NCI-H1048 (cell line): ENCODE data around the gene ADAP2.
"Not testable (repeated sequence)": the region's sequence is repeated elsewhere in the genome, so short reads cannot be mapped to it uniquely, and the experiment has no call there.

ENCODE experiments used
- DNase-seq: peaks from one replicate; lab custom pipeline; 2025; lab: John Stamatoyannopoulos, UW

Gene ADAP2

GRCh38 chr17:30970831-30971567 is 49.3 kb downstream of the ADAP2 start, which contains the start of gene RNF135:
RNF135 (plus strand) TSS chr17:30971039; CDS start chr17:30971074, 35 bp downstream.
- DNase-seq: no peak

DNA sequence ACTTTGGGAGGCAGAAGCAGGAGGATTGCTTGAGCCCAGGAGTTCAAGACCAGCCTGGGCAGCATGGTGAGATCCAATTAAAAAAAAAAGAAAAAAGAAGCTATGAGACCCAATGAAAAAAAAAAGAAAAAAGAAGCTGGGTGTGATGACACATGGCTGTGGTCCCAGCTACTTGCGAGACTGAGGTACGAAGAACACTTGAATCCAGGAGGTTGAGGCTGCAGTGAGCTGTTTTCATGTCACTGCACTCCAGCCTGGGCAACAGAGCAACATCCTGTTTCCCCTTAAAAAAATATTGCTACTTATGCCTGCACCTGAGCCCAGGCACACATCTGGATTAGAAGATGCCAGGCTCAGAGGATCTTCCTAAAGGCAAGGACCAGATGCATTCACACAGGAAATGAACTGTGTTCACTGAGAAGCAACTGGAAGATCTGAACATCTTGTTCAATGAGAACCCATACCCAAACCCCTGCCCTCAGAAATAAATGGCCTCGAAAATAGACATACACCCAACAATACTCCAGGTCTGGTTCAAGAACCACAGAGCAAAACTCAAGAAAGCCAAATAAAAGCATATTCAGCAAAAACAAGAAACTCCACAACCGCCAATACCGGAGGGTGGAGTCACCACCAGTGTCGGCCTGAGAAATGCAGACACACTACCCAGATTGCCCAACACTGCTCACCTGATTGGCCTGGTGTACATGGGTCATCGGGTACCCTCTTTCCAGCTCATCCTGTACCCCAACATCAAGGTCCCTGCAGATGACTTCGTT is 53.5 kb downstream of the ADAP2 start:
- no peak for DNase-seq

DNA sequence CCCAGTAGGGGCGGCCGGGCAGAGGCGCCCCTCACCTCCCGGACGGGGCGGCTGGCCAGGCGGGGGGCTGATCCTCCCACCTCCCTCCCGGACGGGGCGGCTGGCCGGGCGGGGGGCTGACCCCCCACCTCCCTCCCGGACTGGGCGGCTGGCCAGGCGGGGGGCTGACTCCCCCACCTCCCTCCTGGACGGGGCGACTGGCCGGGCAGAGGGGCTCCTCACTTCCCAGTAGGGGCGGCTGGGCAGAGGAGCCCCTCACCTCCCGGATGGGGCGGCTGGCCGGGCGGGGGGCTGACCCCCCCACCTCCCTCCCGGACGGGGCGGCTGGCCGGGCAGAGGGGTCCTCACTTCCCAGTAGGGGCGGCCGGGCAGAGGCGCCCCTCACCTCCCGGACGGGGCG is 58.2 kb downstream of the ADAP2 start:
- not testable (repeated sequence) for DNase-seq

DNA sequence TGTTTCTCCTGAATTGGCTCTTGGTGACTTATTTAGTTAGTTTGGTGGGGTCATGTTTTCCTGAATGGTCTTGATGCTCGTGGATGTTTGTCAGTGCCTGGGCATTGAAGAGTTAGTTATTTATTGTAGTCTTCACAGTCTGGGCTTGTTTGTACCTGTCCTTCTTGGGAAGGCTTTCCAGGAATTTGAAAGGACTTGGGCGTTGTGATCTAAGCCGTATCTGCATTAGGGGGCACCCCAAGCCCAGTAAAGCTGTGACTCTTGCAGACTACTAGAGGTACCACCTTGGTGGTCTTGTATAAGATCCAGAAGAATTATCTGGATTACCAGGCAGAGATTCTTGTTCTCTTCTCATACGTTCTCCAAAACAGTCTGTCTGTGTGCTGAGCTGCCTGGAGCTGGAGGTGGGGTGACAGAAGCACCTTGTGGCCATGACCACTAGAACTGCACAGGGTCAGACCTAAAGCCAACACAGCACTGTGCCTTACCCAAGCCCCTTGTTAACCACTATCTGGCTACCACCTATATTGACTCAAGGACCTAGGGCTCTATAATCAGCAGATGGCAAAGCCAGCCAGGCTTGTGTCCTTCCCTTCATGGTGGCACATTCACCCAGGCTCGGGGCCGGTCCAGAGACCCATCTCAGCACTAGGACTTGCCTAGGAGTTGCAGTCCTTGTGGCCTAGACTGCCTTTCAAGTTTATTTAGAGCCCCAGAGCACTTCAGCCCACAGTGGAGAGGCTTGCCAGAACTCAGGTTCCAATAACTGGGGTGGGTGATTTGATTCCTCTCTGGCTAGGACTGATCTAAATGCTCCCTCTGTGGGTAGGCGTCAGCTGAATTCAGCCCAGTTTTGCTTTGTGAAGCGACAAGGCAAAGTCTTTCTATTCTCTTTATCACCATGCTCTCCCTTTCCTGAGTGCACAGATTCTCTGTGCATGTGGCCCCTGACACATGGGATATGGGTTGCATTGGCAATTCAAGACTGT is 60.1 kb downstream of the ADAP2 start:
- no peak for DNase-seq

- DNase-seq: no peak
Observed at GRCh38 chr17:30982855-30983254, 61.1 kb downstream of the ADAP2 start.

GRCh38 chr17:30990458-30990857 is 68.7 kb downstream of the ADAP2 start:
- no peak for DNase-seq

- DNase-seq: no peak
Observed at GRCh38 chr17:30992551-30992950, 70.8 kb downstream of the ADAP2 start.

- DNase-seq: no peak
Observed at GRCh38 chr17:30995347-30995746, 73.6 kb downstream of the ADAP2 start.

GRCh38 chr17:30996486-30996885 is 74.7 kb downstream of the ADAP2 start:
- DNase-seq: no peak

GRCh38 chr17:30997270-30997669 is 75.5 kb downstream of the ADAP2 start:
- DNase-seq: no peak

GRCh38 chr17:30997842-30998241 is 76.1 kb downstream of the ADAP2 start:
- no peak for DNase-seq

DNA sequence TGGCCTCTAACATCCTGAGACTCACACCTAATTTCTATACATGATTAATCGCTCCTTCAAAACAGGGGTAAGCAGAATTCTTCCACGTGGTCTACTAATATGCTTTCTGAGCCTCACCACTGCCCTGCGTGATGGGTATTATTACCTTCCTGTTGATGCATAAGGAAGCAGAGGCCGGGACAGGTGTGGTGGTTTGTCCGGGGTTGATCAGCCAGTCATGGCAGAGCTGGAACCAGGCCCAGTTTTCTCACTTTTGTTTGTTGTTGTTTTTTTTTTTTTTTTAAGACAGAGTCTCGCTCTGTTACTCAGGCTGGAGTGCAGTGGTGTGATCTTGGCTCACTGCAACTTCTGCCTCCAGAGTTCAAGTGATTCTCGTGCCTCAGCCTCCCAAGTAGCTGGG is 80.3 kb downstream of the ADAP2 start:
- DNase-seq: no peak

GRCh38 chr17:31003225-31003866 is 81.6 kb downstream of the ADAP2 start:
- DNase-seq: no peak

- DNase-seq: no peak
Observed at GRCh38 chr17:31004160-31004559, 82.4 kb downstream of the ADAP2 start.

DNA sequence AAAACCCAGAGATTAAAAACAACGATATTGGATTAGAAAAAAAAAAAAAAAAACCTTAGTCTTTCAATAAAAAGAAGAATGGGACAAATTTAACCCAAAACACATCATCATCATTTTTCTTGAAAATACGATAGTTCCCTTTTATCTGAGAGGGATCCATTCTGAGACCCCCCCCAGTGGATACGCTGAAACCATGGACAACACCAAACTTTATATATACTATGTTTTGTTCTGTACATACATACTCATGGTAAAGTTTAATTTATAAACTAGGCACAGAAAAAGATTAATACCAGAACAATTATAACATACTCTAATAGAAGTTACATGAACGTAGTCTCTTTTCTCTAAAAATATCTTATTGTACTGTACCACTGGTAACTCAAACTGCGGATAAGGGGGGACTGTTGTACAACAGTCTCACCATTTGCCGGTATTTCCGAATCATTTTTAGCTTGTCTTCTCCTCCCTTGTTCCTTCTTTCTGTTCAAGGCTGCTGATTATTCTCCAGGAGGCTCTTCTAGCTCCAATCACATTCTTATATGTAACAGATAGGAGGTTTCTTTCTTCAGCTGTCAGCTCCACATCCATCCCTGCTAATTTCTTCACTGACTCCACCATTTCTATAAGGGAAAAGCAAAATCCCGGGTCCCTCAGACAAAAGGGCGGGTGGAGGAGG is 86.1 kb downstream of the ADAP2 start:
- DNase-seq: no peak

GRCh38 chr17:31008374-31009041 is 86.8 kb downstream of the ADAP2 start:
- DNase-seq: no peak
